Psoas muscle (tissue), 8 donors: ENCODE data around the gene RAB8A. TPM values are rescaled to one million over a fixed set of nuclear protein-coding genes. Genes with fewer than 3 reads are reported as not detected.

ENCODE experiments used
- ATAC-seq, 4 donors: fragments of 200-7000 bp; cut with Tn5 transposase; one replicate each; pipeline ENCODE4 v1.9.1; 2020; ENCODE audit warnings: moderate library complexity in 3 of 4, mild to moderate bottlenecking in 2 of 4
- DNase-seq, 2 donors: peaks; one replicate each; pipeline ENCODE4 v3.0.0-alpha.2; 2020
- H3K27ac ChIP-seq: fragments of 200-600 bp; one replicate; pipeline ENCODE4 v1.8.0; 2022
- H3K27me3 ChIP-seq, 3 donors: fragments of 200-600 bp in 1 of 3; one replicate each; pipeline versions ENCODE4 v1.6.1 to v1.8.0; 2013 to 2022; ENCODE audit warnings: low read length in 2 of 3, mild to moderate bottlenecking in 2 of 3, moderate library complexity in 1 of 3; ENCODE audit not compliant: insufficient read depth in 3 of 3
- H3K36me3 ChIP-seq, 2 donors: fragments of 200-600 bp in 1 of 2; one replicate each; pipeline versions ENCODE4 v1.6.1 to v1.8.0; 2013 to 2022; ENCODE audit warnings: low read depth in 1 of 2, mild to moderate bottlenecking in 1 of 2, moderate library complexity in 1 of 2; ENCODE audit not compliant: insufficient read depth in 1 of 2
- H3K4me1 ChIP-seq: fragments of 200-600 bp; one replicate; pipeline ENCODE4 v1.8.0; 2022
- H3K4me3 ChIP-seq: fragments of 200-600 bp; one replicate; pipeline ENCODE4 v1.8.0; 2022; ENCODE audit warnings: mild to moderate bottlenecking
- H3K9me3 ChIP-seq: fragments of 200-600 bp; one replicate; pipeline ENCODE4 v1.8.0; 2022
- WGBS, 3 donors: extraction: QIAGEN DNeasy Blood & Tissue Kit; methylation state at CpG; one replicate each; pipeline versions ENCODE4 v1.1.6 to v1.1.7; 2013; 5-methylcytosine and 5-hydroxymethylcytosine counted together
- intact Hi-C, 2 donors: fragments of 100-400 bp; cut with DNase I; formaldehyde crosslinking; loops; one replicate each; pipeline versions ENCODE4 v1.11.0 to v1.14.2; 2022
- polyA plus RNA-seq, 3 donors: library from polyadenylated mRNA; stranded (reverse); fragments of 200-250 nt; gene quantifications; one replicate each; pipeline ENCODE4 v1.2.3, GENCODE V29; 2013
- total RNA-seq, 4 donors: library from RNA; stranded (reverse); fragmentation: NEBNext Ultra II Directional in 2 of 4; extraction: Animal tissue kit (Norgen Biotek cat#: 25700) in 2 of 4; gene quantifications; one replicate each; pipeline versions ENCODE4 v1.2.1 to v1.2.4, GENCODE V29; 2021 to 2023
- TF ChIP-seq, protein P1 (sequence below): fragments of 200-600 bp; IDR thresholded peaks from one replicate; pipeline ENCODE4 v1.8.0; 2022; ENCODE audit warnings: antibody characterized with exemption
- donor health status: healthy with polysubstance abuse.
- donor health status: DM: no; HTN: no; CAD: no; lungs with moderate emphysema.
- donor health status: Bipolar disorder and iron deficiency.
- donor health status: healthy.
- donor health status: DM: yes; HTN: yes; CAD: no.
- donor health status: DM: no; HTN: no; CAD: no.
- donor health status: DM: no; HTN: no; CAD: no.
- donor health status: DM: yes; HTN: yes; CAD: no.

Gene RAB8A
- total and polyA plus RNA-seq, 7 donors = 7.1 to 13.0 (median 8.4) TPM

DNA sequence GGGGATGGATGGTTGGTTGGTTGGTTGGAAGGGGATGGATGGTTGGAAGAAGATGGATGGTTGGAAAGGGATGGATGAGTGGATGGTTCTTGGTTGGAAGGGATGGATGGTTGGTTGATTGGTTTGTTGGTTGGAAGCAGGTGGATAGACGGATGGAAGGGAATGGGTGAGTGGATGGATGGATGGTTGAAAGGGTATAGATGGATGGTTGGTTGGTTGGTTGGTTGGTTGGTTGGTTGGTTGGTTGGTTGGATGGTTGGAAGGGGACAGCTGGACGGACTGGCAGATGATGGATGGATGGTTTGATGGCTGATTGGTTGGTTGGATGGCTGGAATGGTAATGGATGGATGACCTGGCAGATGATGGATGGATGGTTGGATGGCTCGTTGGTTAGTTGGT is 20.0 kb downstream of the RAB8A start:
- H3K9me3 ChIP-seq = no peaks in the 10 kb centered on the region
- H3K27ac ChIP-seq = no peak overlapping the region
- no peak overlapping the region for H3K4me3 ChIP-seq
- no peak for ATAC-seq
- WGBS, 3 donors = 98% methylated on average over 3 of the region's 3 CpGs
- DNase-seq = no peak
- H3K36me3 ChIP-seq = peaks cover 13 to 63% of the 10 kb centered on the region in 2 donors
- intact Hi-C loops = no loop called here
- H3K27me3 ChIP-seq = no peaks in the 10 kb centered on the region
- no peaks in the 10 kb centered on the region for H3K4me1 ChIP-seq
- TF ChIP-seq, protein P1, sequence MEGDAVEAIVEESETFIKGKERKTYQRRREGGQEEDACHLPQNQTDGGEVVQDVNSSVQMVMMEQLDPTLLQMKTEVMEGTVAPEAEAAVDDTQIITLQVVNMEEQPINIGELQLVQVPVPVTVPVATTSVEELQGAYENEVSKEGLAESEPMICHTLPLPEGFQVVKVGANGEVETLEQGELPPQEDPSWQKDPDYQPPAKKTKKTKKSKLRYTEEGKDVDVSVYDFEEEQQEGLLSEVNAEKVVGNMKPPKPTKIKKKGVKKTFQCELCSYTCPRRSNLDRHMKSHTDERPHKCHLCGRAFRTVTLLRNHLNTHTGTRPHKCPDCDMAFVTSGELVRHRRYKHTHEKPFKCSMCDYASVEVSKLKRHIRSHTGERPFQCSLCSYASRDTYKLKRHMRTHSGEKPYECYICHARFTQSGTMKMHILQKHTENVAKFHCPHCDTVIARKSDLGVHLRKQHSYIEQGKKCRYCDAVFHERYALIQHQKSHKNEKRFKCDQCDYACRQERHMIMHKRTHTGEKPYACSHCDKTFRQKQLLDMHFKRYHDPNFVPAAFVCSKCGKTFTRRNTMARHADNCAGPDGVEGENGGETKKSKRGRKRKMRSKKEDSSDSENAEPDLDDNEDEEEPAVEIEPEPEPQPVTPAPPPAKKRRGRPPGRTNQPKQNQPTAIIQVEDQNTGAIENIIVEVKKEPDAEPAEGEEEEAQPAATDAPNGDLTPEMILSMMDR = no peak

GRCh38 chr19:16133818-16134217 is 22.1 kb downstream of the RAB8A start:
- H3K4me1 ChIP-seq = no peaks in the 10 kb centered on the region
- ATAC-seq (no peak), DNase-seq (no peak)
- no peak overlapping the region for H3K27ac ChIP-seq
- peaks cover 8 to 41% of the 10 kb centered on the region in 2 donors for H3K36me3 ChIP-seq
- intact Hi-C loops = no loop called here
- H3K9me3 ChIP-seq = no peaks in the 10 kb centered on the region
- no peak overlapping the region for H3K4me3 ChIP-seq
- WGBS, 3 donors = 93 to 97% (median 95%) methylated on average over 4 of the region's 4 CpGs
- TF ChIP-seq, protein P1 = no peak
- H3K27me3 ChIP-seq = no peaks in the 10 kb centered on the region

DNA sequence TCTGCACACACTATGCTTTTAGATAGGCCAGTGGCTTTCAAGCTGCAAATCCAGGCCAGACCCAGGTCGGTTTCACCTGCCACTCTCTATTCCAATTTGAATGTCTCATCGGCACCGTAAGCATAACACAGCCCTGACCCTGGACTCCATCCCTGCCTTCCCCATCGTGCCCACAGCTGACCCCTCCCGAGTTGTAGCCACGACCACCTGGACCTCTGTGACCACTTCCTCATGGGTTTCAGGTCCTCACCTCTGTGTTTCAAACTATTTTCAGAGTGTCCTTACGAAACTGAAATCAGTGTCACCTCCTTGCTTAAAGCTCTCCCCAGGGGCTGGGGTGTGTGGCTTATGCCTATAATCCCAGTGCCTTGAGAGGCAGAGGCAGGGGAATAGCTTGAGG is 22.8 kb downstream of the RAB8A start:
- H3K9me3 ChIP-seq = no peaks in the 10 kb centered on the region
- no peaks in the 10 kb centered on the region for H3K4me1 ChIP-seq
- 75 to 81% (median 79%) methylated on average over 7 of the region's 7 CpGs for WGBS, 3 donors
- no peak overlapping the region for H3K4me3 ChIP-seq
- intact Hi-C loops = no loop called here
- ATAC-seq (no peak), DNase-seq (no peak)
- H3K36me3 ChIP-seq = peaks cover 8 to 34% of the 10 kb centered on the region in 2 donors
- no peak overlapping the region for H3K27ac ChIP-seq
- H3K27me3 ChIP-seq = no peaks in the 10 kb centered on the region
- TF ChIP-seq, protein P1 = no peak

GRCh38 chr19:16135430-16136127 is 23.9 kb downstream of the RAB8A start:
- ATAC-seq = no peak
- H3K9me3 ChIP-seq = no peaks in the 10 kb centered on the region
- intact Hi-C loops = no loop called here
- H3K36me3 ChIP-seq = peaks cover 8 to 26% of the 10 kb centered on the region in 2 donors
- no peaks in the 10 kb centered on the region for H3K4me1 ChIP-seq
- WGBS, 3 donors = 85 to 91% (median 88%) methylated on average over 4 of the region's 4 CpGs
- no peaks in the 10 kb centered on the region for H3K27me3 ChIP-seq
- no peak for DNase-seq
- no peak overlapping the region for H3K4me3 ChIP-seq
- TF ChIP-seq, protein P1 = no peak
- no peak overlapping the region for H3K27ac ChIP-seq
